GM12872 (cell line): Measurements from ENCODE around the gene DDI1.

Experiments
- TF ChIP-seq, protein P1 (sequence below): IDR thresholded peaks from 3 replicates; pipeline ENCODE4 v1.5.1; 2011; ENCODE audit warnings: low read depth, mild to moderate bottlenecking, low read length, moderate library complexity; ENCODE audit not compliant: insufficient read depth

DDI1 gene

DNA sequence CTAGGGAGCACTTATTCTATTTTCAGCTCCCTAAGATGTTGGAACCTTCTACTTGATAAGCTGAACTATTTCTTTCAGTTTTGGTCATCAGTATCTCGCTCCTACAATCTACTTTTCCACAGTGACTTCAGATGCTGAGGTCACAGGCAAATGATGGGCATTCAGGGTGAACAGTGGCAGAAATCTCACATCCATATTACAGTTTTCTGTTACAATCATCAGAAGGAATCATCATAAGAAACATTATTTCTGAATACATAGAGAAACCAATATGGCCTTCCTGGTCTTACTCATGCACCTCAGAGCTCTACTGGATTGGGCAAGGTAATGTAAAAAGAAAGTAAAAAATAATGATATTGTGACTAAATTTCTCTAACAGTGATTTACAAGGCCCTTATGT lies 39.4 kb upstream of the DDI1 start:
- TF ChIP-seq, protein P1, sequence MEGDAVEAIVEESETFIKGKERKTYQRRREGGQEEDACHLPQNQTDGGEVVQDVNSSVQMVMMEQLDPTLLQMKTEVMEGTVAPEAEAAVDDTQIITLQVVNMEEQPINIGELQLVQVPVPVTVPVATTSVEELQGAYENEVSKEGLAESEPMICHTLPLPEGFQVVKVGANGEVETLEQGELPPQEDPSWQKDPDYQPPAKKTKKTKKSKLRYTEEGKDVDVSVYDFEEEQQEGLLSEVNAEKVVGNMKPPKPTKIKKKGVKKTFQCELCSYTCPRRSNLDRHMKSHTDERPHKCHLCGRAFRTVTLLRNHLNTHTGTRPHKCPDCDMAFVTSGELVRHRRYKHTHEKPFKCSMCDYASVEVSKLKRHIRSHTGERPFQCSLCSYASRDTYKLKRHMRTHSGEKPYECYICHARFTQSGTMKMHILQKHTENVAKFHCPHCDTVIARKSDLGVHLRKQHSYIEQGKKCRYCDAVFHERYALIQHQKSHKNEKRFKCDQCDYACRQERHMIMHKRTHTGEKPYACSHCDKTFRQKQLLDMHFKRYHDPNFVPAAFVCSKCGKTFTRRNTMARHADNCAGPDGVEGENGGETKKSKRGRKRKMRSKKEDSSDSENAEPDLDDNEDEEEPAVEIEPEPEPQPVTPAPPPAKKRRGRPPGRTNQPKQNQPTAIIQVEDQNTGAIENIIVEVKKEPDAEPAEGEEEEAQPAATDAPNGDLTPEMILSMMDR = no peak

DNA sequence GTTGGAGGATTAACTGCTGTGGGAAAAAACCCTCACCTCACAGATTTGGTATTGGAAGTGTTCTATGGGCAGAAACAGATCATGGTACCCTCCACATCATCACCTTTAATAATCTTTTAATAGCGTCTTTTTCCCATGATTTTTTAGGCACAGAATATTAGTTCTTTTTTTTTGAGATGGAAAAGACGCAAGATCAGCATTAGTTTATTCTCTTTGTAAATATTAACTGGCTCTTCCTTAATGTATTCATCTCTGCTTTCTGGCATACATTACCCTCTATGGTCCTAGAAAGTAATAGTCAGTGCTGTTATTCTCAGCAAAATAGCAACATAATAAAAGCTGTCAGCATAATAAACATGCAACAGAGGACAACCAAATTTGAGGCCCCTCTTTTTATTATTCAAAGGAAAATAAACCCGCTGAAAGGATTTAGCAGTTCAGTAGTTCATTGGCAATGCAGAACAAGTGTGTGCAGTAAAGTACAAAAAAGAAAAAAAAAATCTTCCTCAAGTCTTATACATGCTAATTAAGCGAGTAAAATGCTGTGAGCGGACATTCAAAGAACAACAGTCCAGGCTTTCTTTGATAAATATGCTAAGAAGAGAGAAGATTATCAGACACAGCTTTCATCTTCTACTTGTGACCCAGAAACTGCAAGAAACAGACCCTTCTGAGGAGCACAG lies 37.5 kb upstream of the DDI1 start:
- TF ChIP-seq, protein P1 = no peak

DNA sequence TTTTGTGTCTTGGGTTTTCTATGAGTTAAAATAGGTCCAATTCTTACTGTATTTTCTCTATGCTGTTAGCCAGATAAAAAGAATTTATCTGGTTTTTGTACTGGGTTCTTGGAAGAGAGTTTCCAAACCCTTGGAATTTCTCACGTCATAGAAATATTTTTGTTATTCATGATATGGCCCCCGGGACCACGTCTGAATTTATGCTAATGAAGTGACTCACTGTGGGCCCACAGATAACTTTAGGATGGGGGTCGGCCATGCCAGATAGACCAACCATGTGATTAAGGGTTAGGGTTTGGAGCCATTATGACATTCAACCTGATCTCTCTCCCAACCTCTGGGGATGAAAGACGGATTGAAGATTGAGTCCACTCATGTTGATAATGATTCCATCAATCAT lies 35.6 kb upstream of the DDI1 start:
- TF ChIP-seq, protein P1 = no peak

DNA sequence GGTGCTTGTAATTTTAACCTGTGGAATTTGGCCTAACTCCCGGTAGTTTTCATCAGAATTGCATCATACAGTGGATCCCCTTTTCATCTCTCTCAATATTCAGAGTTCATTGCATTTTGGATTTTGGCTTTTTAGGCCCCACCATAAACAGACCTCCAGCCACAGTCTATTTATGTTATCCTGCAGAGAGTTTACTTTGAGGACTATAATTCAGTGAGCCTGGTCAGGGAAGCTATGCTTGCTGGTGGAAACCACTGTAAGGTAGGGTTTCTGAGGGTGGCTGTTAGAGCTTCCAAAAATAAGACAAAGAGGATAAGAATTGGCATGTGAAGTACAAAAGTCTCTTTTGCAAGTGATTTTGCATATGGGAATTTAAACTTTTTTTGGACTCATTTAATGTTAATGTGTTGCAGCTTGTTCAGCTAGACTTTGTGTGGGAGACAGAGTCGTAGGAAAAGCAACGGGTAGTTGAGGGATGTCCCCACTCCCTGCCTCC lies 34.8 kb upstream of the DDI1 start:
- TF ChIP-seq, protein P1 = no peak

DNA sequence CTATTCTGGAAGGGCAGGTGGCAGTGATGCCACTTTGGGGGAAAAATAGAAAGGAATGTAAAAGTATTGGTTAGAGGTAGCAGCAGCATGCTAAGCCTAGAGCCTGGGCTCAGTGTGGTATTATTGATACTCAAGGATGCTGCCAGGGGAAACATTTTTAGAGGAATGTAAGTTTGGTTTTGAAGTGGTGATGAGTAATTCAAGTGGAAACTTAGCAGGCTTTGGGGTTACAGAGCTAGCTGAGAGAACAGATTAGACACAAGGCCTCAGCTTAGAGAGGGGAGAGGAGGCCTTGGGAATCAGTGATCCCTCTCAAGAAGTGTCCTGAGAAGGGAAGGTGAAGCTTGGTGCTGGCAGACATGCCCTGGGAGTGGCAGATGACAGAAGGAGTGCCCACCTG lies 32.9 kb upstream of the DDI1 start:
- TF ChIP-seq, protein P1 = no peak

DNA sequence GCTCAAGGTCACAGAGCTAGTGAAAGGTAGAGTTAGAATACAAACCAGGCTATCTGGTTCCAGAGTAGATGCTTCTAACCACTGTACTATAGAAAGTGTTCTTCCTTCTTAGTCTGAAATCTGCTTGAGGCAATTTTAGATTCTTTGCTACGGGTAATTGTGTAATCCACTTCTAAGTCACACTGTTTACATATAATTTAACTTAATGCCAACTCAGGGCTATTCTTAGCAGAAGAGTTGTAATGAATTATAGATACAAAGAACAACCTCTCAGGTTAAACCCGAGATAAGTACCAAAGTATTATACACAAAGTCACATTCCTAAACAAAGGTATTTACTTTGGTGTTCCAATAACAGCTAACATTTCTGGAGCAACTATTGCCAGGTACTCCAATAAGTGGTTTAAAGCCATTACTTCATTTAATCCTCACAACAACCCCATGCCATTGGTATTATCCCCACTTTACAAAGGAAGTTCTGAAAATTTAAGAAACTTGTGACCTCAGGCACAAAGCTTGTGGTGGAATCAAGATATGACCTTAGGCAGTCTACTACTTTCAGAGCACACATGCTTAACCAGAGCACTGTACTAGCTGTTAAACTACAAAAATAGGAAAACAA lies 31.1 kb upstream of the DDI1 start:
- TF ChIP-seq, protein P1 = no peak

DNA sequence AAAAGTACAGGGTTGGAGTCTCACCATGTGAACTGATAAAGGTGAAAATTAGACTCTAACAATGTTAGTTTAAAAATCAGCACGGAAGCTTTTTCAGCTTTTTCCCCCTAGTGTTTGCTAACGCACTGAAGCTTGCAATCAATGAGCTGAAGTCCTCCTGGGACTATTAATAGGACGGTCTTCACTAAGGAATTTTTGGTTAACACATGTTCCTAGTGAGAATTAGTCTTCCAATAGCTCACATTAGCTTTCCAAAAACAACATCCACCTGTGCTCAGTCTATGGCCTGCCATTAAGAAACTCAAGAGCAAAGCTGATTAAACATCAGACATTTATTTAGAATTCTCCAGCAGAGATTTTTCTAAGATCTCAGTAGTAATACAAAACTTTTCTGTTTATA lies 26.7 kb upstream of the DDI1 start:
- TF ChIP-seq, protein P1 = no peak
